HepG2 (cell line): ENCODE results near the gene SPAG9. TPM values are rescaled to one million over a fixed set of nuclear protein-coding genes. Genes with fewer than 3 reads are reported as not detected.

Source experiments
- ATAC-seq: fragments of 200-7000 bp; cut with Tn5 transposase; 3 replicates; pipeline ENCODE4 v1.9.1; 2020; ENCODE audit warnings: mild to moderate bottlenecking, moderate library complexity
- BruUV-seq: library from RNA; stranded (reverse); fragments of 400-500 nt; replicated peaks from 2 replicates; lab custom pipeline; 2021; lab: Mats Ljungman, UMichigan
- CTCF ChIA-PET: fragments of 300-600 bp; formaldehyde crosslinking; extraction: SDS; loops from one replicate; lab custom pipeline; 2021; ENCODE audit warnings: low total read pairs, inconsistent platforms, low intra/inter-chr PET ratio; lab: Yijun Ruan, JAX
- POLR2A ChIA-PET: fragments of 350-600 bp; sonication (Branson Sonifier 250); formaldehyde crosslinking; loops from one replicate; lab custom pipeline; 2020; ENCODE audit warnings: antibody characterized with exemption, inconsistent platforms; lab: Yijun Ruan, JAX
- DNase-seq: peaks from one replicate; pipeline ENCODE4 v3.0.0-alpha.2; 2015; ENCODE audit warnings: low spot score
- FAIRE-seq: peaks from 3 replicates; lab custom pipeline; 2011; peaks lifted over from hg19 to GRCh38; lab: Jason Lieb, UNC
- H2AFZ ChIP-seq: one replicate; pipeline ENCODE4 v1.6.1; 2011; ENCODE audit warnings: low read length, inconsistent platforms
- H3K27ac ChIP-seq: fragments of 300-600 bp; 3 replicates; pipeline ENCODE4 v1.8.0; 2011; ENCODE audit warnings: mixed run types, mild to moderate bottlenecking, mixed read lengths, low read length, inconsistent platforms; ENCODE audit not compliant: insufficient read depth; ENCODE audit errors: extremely low read length
- H3K27me3 ChIP-seq, 2 experiments: fragments of 200-600 bp in 1 of 2; 2 replicates in 1 of 2; 3 replicates in 1 of 2; pipeline versions ENCODE4 v1.6.0 to v1.8.0; 2011; ENCODE audit warnings: low read length in 2 of 2, mild to moderate bottlenecking in 2 of 2, moderate library complexity in 2 of 2, inconsistent platforms in 1 of 2; ENCODE audit not compliant: insufficient read depth in 2 of 2, control insufficient read depth in 1 of 2
- H3K36me3 ChIP-seq, 2 experiments: fragments of 200-600 bp in 1 of 2; replicated peaks in 1 of 2; 2 replicates in 1 of 2; 3 replicates in 1 of 2; pipeline versions ENCODE4 v1.5.1 to v1.8.0; 2011; ENCODE audit warnings: low read length in 2 of 2, inconsistent platforms in 1 of 2; ENCODE audit not compliant: insufficient read depth in 2 of 2, control insufficient read depth in 1 of 2
- H3K4me1 ChIP-seq: 2 replicates; pipeline ENCODE4 v1.5.1; 2012; ENCODE audit warnings: low read length, inconsistent platforms; ENCODE audit not compliant: insufficient read depth
- H3K4me2 ChIP-seq: 2 replicates; pipeline ENCODE4 v1.6.0; 2011; ENCODE audit warnings: low read depth, low read length, inconsistent platforms
- H3K4me3 ChIP-seq, 3 experiments: fragments of 200-600 bp in 1 of 3; sonication (generic), shearing (Covaris generic) in 1 of 3; replicated peaks in 1 of 3; 2 replicates each; pipeline ENCODE4 v1.5.1; 2011 to 2016; ENCODE audit warnings: low read length in 3 of 3, inconsistent platforms in 2 of 3, low read depth in 2 of 3, mild to moderate bottlenecking in 2 of 3, control low read depth in 1 of 3, mixed read lengths in 1 of 3; ENCODE audit not compliant: insufficient read depth in 1 of 3
- H3K79me2 ChIP-seq: one replicate; pipeline ENCODE4 v1.6.1; 2011; ENCODE audit warnings: low read length, inconsistent platforms; ENCODE audit not compliant: insufficient read depth
- H3K9ac ChIP-seq: 2 replicates; pipeline ENCODE4 v1.6.0; 2011; ENCODE audit warnings: mild to moderate bottlenecking, low read depth, low read length, inconsistent platforms; ENCODE audit not compliant: insufficient read depth
- H3K9me3 ChIP-seq: 2 replicates; pipeline ENCODE4 v1.5.1; 2012; ENCODE audit warnings: mild to moderate bottlenecking, low read length
- H4K20me1 ChIP-seq: 2 replicates; pipeline ENCODE4 v1.6.0; 2011; ENCODE audit warnings: inconsistent platforms, mild to moderate bottlenecking, low read length, moderate library complexity; ENCODE audit not compliant: insufficient read depth
- MTA3 ChIP-seq: sonication (generic); formaldehyde crosslinking; IDR thresholded peaks from 2 replicates; pipeline ENCODE4 v1.4.0; 2020; ENCODE audit warnings: missing genetic modification reagents
- PBX2 ChIP-seq: IDR thresholded peaks from 2 replicates; pipeline ENCODE4 v1.6.1; 2016; ENCODE audit warnings: control low read depth
- RXRB ChIP-seq: IDR thresholded peaks from 2 replicates; pipeline ENCODE4 v1.6.1; 2016; ENCODE audit warnings: borderline replicate concordance, missing genetic modification reagents, missing compliant biosample characterization
- TFDP1 ChIP-seq: IDR thresholded peaks from 2 replicates; pipeline ENCODE4 v1.6.1; 2016; ENCODE audit warnings: missing compliant biosample characterization, missing genetic modification reagents, borderline replicate concordance
- TP53 ChIP-seq: sonication (generic); formaldehyde crosslinking; conservative IDR thresholded peaks from 2 replicates; pipeline ENCODE4 v1.4.0; 2020; ENCODE audit warnings: missing genetic modification reagents
- ZNF124 ChIP-seq: sonication (generic); formaldehyde crosslinking; IDR thresholded peaks from 2 replicates; pipeline ENCODE4 v1.4.0; 2020; ENCODE audit warnings: missing genetic modification reagents
- WGBS: methylation state at CpG from one replicate; pipeline ENCODE4 v1.1.6; 2017; ENCODE audit warnings: low lambda C conversion rate; 5-methylcytosine and 5-hydroxymethylcytosine counted together
- in situ Hi-C: cut with HindIII; loops from 2 replicates; pipeline ENCODE4 v1.10.0; 2017; ENCODE audit warnings: low pct_unique_long_range_greater_than_20kb; ENCODE audit not compliant: extremely low pct_ligation_motif_present
- intact Hi-C: fragments of 100-400 bp; cut with micrococcal nuclease; formaldehyde crosslinking; loops from one replicate; pipeline ENCODE4 v1.10.0; 2022; ENCODE audit not compliant: unreplicated experiment
- polyA plus RNA-seq, 8 experiments: library from polyadenylated mRNA; depleted of rRNA in 3 of 8; stranded (reverse) in 7 of 8; unstranded in 1 of 8; fragments of >200 nt; fragmentation: Illumina TruSeq in 4 of 8; extraction: Trizol in 4 of 8; gene quantifications; 2 replicates each; pipeline versions ENCODE4 v1.2.1 to v1.2.3, GENCODE V29; 2011 to 2016; ENCODE audit warnings: low read depth in 4 of 8, missing spikeins in 1 of 8, mixed read lengths in 1 of 8; ENCODE audit not compliant: insufficient read depth in 1 of 8
- total RNA-seq, 5 experiments: library from RNA; depleted of rRNA; stranded (reverse); fragments of >200 nt; fragmentation: Illumina TruSeq; extraction: Trizol; gene quantifications; 2 replicates each; pipeline ENCODE4 v1.2.3, GENCODE V29; 2016; ENCODE audit warnings: low read depth in 1 of 5

The SPAG9 gene
- total and polyA plus RNA-seq, 2 of the 13 experiments (the other 11 are each of a cell fraction or from before 2014, with no cell fraction given) = 43.2 to 78.6 TPM

GRCh38 chr17:51059781-51060180, 60.9 kb downstream of the SPAG9 start (continued):
- no peak for TF ChIP-seq PBX2
- TF ChIP-seq MTA3 (CRISPR knock-in tag) = no peak
- no peak for TF ChIP-seq RXRB (CRISPR knock-in tag)
- TF ChIP-seq TFDP1 (CRISPR knock-in tag) = no peak
- no peak for TF ChIP-seq TP53 (CRISPR knock-in tag)

- CTCF ChIA-PET = interaction anchor here (1.2 to 2.1 kb wide), 3 partner anchors 36 to 95 kb away, joined by 3 to 19 read pairs (median 7); partner anchors contain the start of gene NME1
- WGBS = 82% methylated on average over 3 of the region's 3 CpGs
- peaks cover 36% of the 10 kb centered on the region for H3K79me2 ChIP-seq
- H3K9me3 ChIP-seq = no peaks in the 10 kb centered on the region
- no peak for FAIRE-seq
- H3K4me1 ChIP-seq = peaks cover 22% of the 10 kb centered on the region
- in situ Hi-C loops = loop anchor here (10.0 kb wide), 1 partner anchor 53 kb away; no protein-coding TSS in a partner anchor
- BruUV-seq = no TSS peak
- POLR2A ChIA-PET = interaction anchor here (1.5 to 2.0 kb wide), 3 partner anchors 63 to 96 kb away, joined by 4 to 6 read pairs (median 5); partner anchors contain the start of genes NME1 and SPAG9
- no peak overlapping the region for H2AFZ ChIP-seq
- no peak overlapping the region; a peak in 1 of 6 replicates for H3K4me3 ChIP-seq
- intact Hi-C loops = loop anchor here (1.0 to 5.0 kb wide), 3 partner anchors 56 to 195 kb away; partner anchors contain the start of gene NME1
- H3K36me3 ChIP-seq = peaks cover 4% of the 10 kb centered on the region in 2 experiments; a peak in 2 of 5 replicates
- no peak for TF ChIP-seq ZNF124 (CRISPR knock-in tag)
- H4K20me1 ChIP-seq = peaks cover 5% of the 10 kb centered on the region; the same call in 1 of the 2 replicates
- peak overlapping the region; percentile 64 for H3K27ac ChIP-seq
- ATAC-seq = no peak
- H3K9ac ChIP-seq = peak overlapping the region; percentile 51; the same call in 1 of the 2 replicates
- DNase-seq = no peak
- H3K27me3 ChIP-seq = no peaks in the 10 kb centered on the region
- H3K4me2 ChIP-seq = peak overlapping the region; percentile 75
Measured at GRCh38 chr17:51057534-51057933, 63.1 kb downstream of the SPAG9 start.
